ENCODE data around the gene ANXA1.
"Not testable (repeated sequence)": the region's sequence is repeated elsewhere in the genome, so short reads cannot be mapped to it uniquely, and the experiment has no call there.

Gene ANXA1

GRCh38 chr9:73168298-73168934 is 16.8 kb downstream of the ANXA1 start:
- no peak for ATAC-seq
- no peak for DNase-seq

GRCh38 chr9:73170185-73170957 is 18.7 kb downstream of the ANXA1 start:
- DNase-seq (no peak), ATAC-seq (no peak)

- no peak for DNase-seq
These were observed 21.2 kb downstream of the ANXA1 start for GRCh38 chr9:73172901-73173215.

GRCh38 chr9:73173557-73174329 is 22.1 kb downstream of the ANXA1 start:
- DNase-seq (no peak), ATAC-seq (no peak)

More at GRCh38 chr9:73172901-73173215, 21.2 kb downstream of the ANXA1 start:
- ATAC-seq = no peak

- no peak for DNase-seq
- no peak for ATAC-seq
These were observed 22.8 kb downstream of the ANXA1 start for GRCh38 chr9:73174330-73174980.

- no peak for DNase-seq
These were observed 24.8 kb downstream of the ANXA1 start for GRCh38 chr9:73176450-73176875.

GRCh38 chr9:73178044-73178443 is 26.4 kb downstream of the ANXA1 start:
- DNase-seq (no peak), ATAC-seq (no peak)

More at GRCh38 chr9:73176450-73176875, 24.8 kb downstream of the ANXA1 start:
- peak; percentile 59 for ATAC-seq

- ATAC-seq (no peak), DNase-seq (no peak)
These were observed 27.9 kb downstream of the ANXA1 start for GRCh38 chr9:73179589-73179988.

GRCh38 chr9:73180403-73180802 is 28.7 kb downstream of the ANXA1 start:
- DNase-seq = no peak
- no peak for ATAC-seq

- ATAC-seq = no peak
These were observed 31.3 kb downstream of the ANXA1 start for GRCh38 chr9:73182928-73183327.

GRCh38 chr9:73183428-73183827 is 31.8 kb downstream of the ANXA1 start:
- no peak for DNase-seq

More at GRCh38 chr9:73182928-73183327, 31.3 kb downstream of the ANXA1 start:
- no peak for DNase-seq

GRCh38 chr9:73183917-73184861 is 32.5 kb downstream of the ANXA1 start:
- DNase-seq = no peak
- ATAC-seq = peak; percentile 46

More at GRCh38 chr9:73183428-73183827, 31.8 kb downstream of the ANXA1 start:
- no peak for ATAC-seq

- not testable (repeated sequence) for ATAC-seq, DNase-seq
These were observed 39.4 kb downstream of the ANXA1 start for GRCh38 chr9:73191109-73191508.

GRCh38 chr9:73194284-73194683 is 42.6 kb downstream of the ANXA1 start:
- DNase-seq (no peak), ATAC-seq (no peak)

GRCh38 chr9:73199448-73199847 is 47.8 kb downstream of the ANXA1 start:
- DNase-seq (no peak), ATAC-seq (no peak)

GRCh38 chr9:73199886-73200285 is 48.2 kb downstream of the ANXA1 start:
- DNase-seq (no peak), ATAC-seq (no peak)

GRCh38 chr9:73200694-73201452 is 49.2 kb downstream of the ANXA1 start:
- peak; percentile 40 for ATAC-seq
- no peak for DNase-seq

GRCh38 chr9:73202980-73203379 is 51.3 kb downstream of the ANXA1 start:
- DNase-seq = no peak
- no peak for ATAC-seq

GRCh38 chr9:73204936-73205335 is 53.3 kb downstream of the ANXA1 start:
- DNase-seq (no peak), ATAC-seq (no peak)

- no peak for ATAC-seq
These were observed 55.2 kb downstream of the ANXA1 start for GRCh38 chr9:73206851-73207250.

More at GRCh38 chr9:73206851-73207250, 55.2 kb downstream of the ANXA1 start:
- no peak for DNase-seq
